ENCODE measurements around the gene SLC40A1.

Gene SLC40A1

DNA sequence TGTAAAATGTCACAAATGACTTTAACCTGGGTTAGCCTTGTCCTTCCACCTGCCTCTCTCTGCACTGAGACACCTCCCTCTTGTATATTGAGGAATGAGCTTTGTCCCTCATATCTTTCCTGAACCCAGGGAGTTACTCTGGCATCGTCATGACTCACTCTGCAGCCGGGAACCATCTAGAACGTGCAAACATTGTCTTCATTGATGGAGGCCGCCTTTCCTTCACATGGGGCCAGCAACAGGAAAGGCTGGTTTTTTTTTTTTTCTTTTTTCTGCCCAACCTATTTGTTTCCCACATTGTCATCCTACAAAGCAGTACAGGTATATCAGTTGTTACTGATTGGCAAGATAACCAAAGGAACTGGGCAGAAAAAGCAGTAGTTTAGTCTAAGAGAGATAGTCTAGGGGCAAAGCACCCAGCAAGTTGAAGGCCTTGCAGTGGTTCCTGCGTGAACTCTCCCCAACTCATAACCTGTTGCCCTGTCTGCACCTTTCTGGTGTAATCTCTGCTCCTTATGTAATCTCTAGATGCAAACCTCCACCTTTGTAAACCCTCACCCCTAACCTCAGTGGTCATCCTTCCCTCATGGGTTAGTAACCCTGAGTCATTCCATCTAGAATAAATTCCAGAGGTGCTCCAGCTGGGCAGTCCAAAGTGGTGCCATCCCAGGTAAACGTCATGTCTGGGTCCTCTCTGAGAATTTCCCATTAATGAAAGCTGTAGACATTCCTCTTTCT, 38.3 kb downstream of the SLC40A1 start:
- no peak overlapping the region for H3K27ac Mint-ChIP-seq
- H3K9me3 Mint-ChIP-seq = no peaks in the 10 kb centered on the region
- no peaks in the 10 kb centered on the region for H3K27me3 Mint-ChIP-seq
- no peak overlapping the region for H3K4me3 Mint-ChIP-seq
- no peaks in the 10 kb centered on the region for H3K4me1 Mint-ChIP-seq (ENCODE audit: low read depth)
- no peaks in the 10 kb centered on the region for H3K36me3 Mint-ChIP-seq (ENCODE audit: low read depth)

- Mint-ChIP-seq H3K4me3 (no peak overlapping the region), H3K27me3 (no peaks in the 10 kb centered on the region), H3K9me3 (no peaks in the 10 kb centered on the region), H3K36me3 (ENCODE audit: low read depth) (no peaks in the 10 kb centered on the region), H3K27ac (no peak overlapping the region), H3K4me1 (ENCODE audit: low read depth) (no peaks in the 10 kb centered on the region)
These were observed 39.0 kb downstream of the SLC40A1 start for GRCh38 chr2:189541591-189541990.

- H3K27me3 Mint-ChIP-seq = no peaks in the 10 kb centered on the region
- H3K9me3 Mint-ChIP-seq = no peaks in the 10 kb centered on the region
- H3K36me3 Mint-ChIP-seq (ENCODE audit: low read depth) = no peaks in the 10 kb centered on the region
- H3K4me1 Mint-ChIP-seq (ENCODE audit: low read depth) = no peaks in the 10 kb centered on the region
- H3K4me3 Mint-ChIP-seq = no peak overlapping the region
- H3K27ac Mint-ChIP-seq = no peak overlapping the region
These were observed 40.0 kb downstream of the SLC40A1 start for GRCh38 chr2:189540551-189540950.

DNA sequence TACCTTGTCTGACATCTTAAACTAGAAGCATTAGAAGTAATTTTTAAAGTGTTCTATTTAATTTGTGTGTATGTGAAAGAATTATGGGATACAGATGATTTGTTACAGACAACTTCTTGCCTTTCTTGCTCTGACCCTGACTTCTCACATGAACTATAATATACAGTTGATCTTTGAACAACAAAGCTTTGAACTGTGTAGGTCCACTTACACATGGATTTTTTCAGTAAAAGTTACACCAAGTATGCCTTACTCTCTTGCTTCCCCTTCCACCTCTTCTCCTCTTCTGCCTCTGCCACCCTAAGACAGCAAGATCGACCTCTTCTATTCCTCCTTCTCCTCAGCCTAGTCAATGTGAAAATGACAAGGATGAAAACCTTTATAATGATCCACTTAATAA, 42.2 kb downstream of the SLC40A1 start:
- H3K4me3 Mint-ChIP-seq = no peak overlapping the region
- H3K4me1 Mint-ChIP-seq (ENCODE audit: low read depth) = no peaks in the 10 kb centered on the region
- no peaks in the 10 kb centered on the region for H3K36me3 Mint-ChIP-seq (ENCODE audit: low read depth)
- H3K27me3 Mint-ChIP-seq = no peaks in the 10 kb centered on the region
- H3K9me3 Mint-ChIP-seq = no peaks in the 10 kb centered on the region
- H3K27ac Mint-ChIP-seq = no peak overlapping the region

GRCh38 chr2:189536830-189537229, 43.8 kb downstream of the SLC40A1 start:
- Mint-ChIP-seq H3K4me3 (no peak overlapping the region), H3K9me3 (no peaks in the 10 kb centered on the region), H3K27me3 (no peaks in the 10 kb centered on the region), H3K36me3 (ENCODE audit: low read depth) (no peaks in the 10 kb centered on the region), H3K4me1 (ENCODE audit: low read depth) (no peaks in the 10 kb centered on the region), H3K27ac (no peak overlapping the region)

DNA sequence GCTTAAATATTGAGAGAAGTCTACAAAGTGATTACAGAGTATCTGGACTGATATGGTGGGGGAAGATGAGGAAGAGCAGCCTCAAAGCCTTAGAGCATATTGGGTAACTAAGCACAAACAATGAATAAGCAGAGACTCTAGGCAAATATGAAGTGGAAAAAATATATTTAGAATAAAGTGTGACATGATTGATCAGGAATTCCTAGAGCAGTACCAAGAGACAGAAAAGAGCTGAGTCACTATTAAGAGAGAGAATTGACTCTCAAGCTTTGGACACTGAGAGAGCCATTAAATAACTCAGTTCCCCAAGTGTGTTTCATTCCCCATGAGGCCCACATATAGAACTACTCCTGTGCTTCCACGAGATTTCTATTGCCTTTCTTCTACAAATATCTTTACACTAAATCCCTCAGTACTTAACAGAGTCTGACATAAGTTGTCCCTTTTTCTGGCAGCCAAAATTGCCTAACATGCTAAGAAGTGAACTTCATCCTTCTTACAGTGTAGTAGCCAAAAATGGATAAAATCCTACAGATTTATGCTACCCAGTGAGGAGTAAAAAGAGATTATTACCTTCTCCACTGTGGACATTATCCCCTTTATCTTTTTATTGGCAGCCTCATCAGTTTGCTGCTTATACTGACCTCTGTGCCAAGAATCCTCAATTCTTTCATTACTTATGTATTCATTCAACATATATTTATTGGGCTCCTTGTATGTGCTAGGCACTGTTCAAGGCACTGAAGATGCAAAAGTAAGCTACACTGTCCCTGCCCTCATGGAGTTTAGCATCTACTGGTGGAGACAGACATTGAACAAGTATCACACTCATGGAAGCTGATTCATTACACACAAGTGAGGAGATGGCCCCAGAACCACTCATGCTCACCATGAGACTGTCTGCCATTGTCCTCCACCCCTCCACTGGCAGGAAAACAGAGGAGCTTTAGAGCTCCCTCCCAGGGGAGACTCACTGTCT, 45.4 kb downstream of the SLC40A1 start:
- no peaks in the 10 kb centered on the region for H3K9me3 Mint-ChIP-seq
- H3K4me1 Mint-ChIP-seq (ENCODE audit: low read depth) = no peaks in the 10 kb centered on the region
- H3K4me3 Mint-ChIP-seq = no peak overlapping the region
- no peaks in the 10 kb centered on the region for H3K36me3 Mint-ChIP-seq (ENCODE audit: low read depth)
- no peaks in the 10 kb centered on the region for H3K27me3 Mint-ChIP-seq
- no peak overlapping the region for H3K27ac Mint-ChIP-seq

GRCh38 chr2:189533288-189534035, 47.1 kb downstream of the SLC40A1 start:
- Mint-ChIP-seq H3K27ac (no peak overlapping the region), H3K4me3 (no peak overlapping the region), H3K9me3 (no peaks in the 10 kb centered on the region)

GRCh38 chr2:189530965-189531637, 49.5 kb downstream of the SLC40A1 start:
- Mint-ChIP-seq H3K9me3 (no peaks in the 10 kb centered on the region), H3K27ac (no peak overlapping the region), H3K36me3 (ENCODE audit: low read depth) (no peaks in the 10 kb centered on the region), H3K4me3 (no peak overlapping the region), H3K27me3 (no peaks in the 10 kb centered on the region), H3K4me1 (ENCODE audit: low read depth) (no peaks in the 10 kb centered on the region)

More at GRCh38 chr2:189533288-189534035, 47.1 kb downstream of the SLC40A1 start:
- Mint-ChIP-seq H3K27me3 (no peaks in the 10 kb centered on the region), H3K36me3 (ENCODE audit: low read depth) (no peaks in the 10 kb centered on the region), H3K4me1 (ENCODE audit: low read depth) (no peaks in the 10 kb centered on the region)

- no peaks in the 10 kb centered on the region for H3K36me3 Mint-ChIP-seq (ENCODE audit: low read depth)
- no peak overlapping the region for H3K27ac Mint-ChIP-seq
- no peaks in the 10 kb centered on the region for H3K4me1 Mint-ChIP-seq (ENCODE audit: low read depth)
- no peaks in the 10 kb centered on the region for H3K27me3 Mint-ChIP-seq
- H3K9me3 Mint-ChIP-seq = no peaks in the 10 kb centered on the region
- H3K4me3 Mint-ChIP-seq = no peak overlapping the region
These were observed 52.0 kb downstream of the SLC40A1 start for GRCh38 chr2:189528617-189529016.

DNA sequence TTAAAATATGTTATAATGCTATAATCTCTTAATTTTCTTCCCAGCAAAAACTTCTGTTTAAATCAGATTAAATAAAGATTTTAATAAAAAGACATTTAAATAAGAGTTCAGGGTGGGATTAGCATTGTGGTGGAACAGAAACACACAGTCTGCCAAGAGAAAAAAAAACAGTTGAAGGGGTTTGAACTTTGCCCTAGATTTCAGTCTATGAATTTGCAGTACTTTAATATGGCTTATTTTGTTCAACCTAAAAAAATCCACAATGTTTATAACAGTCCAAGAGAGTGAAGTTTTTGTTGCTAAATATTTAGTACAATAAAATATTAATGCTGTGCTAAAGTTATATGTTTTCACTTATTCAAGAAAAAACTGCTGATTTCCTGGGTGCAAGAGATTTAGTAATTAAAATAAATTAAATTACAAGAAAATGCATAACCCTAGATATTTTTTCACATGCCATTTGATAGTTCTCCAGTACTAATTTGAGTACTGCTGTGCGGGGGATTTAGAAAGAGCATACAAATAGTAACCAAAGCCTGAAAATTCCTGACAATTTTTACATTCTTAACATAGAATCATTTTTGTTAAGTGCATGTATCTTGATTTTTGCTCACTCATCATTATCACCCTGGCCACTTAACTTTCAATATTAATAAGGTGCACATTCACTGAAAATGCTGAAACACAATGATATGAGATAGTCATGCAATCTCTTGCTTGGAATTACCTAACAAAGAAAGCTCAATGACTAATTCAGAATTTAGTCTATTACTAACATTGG, 52.6 kb downstream of the SLC40A1 start:
- no peaks in the 10 kb centered on the region for H3K9me3 Mint-ChIP-seq
- no peaks in the 10 kb centered on the region for H3K4me1 Mint-ChIP-seq (ENCODE audit: low read depth)
- H3K27me3 Mint-ChIP-seq = no peaks in the 10 kb centered on the region
- no peak overlapping the region for H3K4me3 Mint-ChIP-seq
- H3K36me3 Mint-ChIP-seq (ENCODE audit: low read depth) = no peaks in the 10 kb centered on the region
- no peak overlapping the region for H3K27ac Mint-ChIP-seq

DNA sequence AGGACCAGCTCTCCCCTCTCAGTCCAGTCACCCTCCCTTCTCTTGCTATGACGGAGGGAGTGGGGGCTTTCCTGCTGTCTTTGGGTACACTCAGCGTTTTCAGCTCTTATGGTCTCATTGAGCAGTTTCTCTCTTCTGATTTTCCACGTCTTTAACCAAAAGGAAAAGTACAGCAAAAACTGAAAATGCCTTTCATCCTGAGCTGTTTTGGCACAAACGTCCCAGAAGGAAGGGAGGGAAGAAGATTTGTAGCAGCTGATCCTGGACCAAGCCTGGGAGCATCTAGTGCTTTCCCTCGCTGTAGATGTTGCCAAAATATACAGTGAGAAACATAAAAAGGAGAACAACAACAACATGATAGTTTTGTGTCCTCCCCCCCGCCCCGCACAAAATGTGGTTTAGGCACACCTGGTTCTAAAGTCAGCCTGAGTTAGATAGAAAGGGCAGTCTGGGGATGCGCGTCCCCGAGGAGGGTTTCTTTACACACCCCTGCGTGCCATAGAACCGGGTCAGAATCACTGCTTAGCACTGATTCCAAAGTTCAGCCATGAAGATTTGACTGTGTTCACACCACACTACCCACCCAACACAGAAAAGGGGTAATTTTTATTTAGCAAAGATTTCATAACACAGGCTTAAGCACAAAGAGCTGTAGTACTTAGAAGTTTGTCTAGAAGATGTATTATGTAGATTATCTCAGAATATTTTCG, 53.4 kb downstream of the SLC40A1 start:
- H3K27me3 Mint-ChIP-seq = no peaks in the 10 kb centered on the region
- no peaks in the 10 kb centered on the region for H3K4me1 Mint-ChIP-seq (ENCODE audit: low read depth)
- H3K27ac Mint-ChIP-seq = no peak overlapping the region
- no peaks in the 10 kb centered on the region for H3K9me3 Mint-ChIP-seq
- H3K4me3 Mint-ChIP-seq = no peak overlapping the region
- no peaks in the 10 kb centered on the region for H3K36me3 Mint-ChIP-seq (ENCODE audit: low read depth)

DNA sequence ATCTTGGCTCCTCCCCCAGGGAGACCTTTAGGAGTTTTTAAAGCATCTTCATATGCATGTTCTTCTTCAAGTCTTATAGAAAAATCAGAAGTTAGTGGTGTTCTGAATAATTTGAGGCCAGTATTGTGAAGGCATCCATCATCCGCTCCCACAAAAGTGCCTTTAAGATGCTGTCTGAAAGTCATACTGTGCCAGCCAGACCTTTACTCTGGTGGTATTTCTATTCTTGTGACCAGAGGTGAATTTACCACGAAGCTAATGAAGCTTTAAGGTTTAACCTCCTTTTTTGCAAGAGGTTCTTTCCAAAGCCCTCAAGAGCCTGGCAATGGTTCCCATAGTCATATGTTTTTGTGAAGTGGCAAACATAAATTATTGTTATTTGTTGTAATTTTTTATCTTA, 54.3 kb downstream of the SLC40A1 start:
- Mint-ChIP-seq H3K9me3 (no peaks in the 10 kb centered on the region), H3K27ac (no peak overlapping the region), H3K4me3 (no peak overlapping the region), H3K4me1 (ENCODE audit: low read depth) (no peaks in the 10 kb centered on the region), H3K27me3 (no peaks in the 10 kb centered on the region), H3K36me3 (ENCODE audit: low read depth) (no peaks in the 10 kb centered on the region)

GRCh38 chr2:189524746-189525145, 55.8 kb downstream of the SLC40A1 start:
- Mint-ChIP-seq H3K4me3 (no peak overlapping the region), H3K9me3 (no peaks in the 10 kb centered on the region), H3K36me3 (ENCODE audit: low read depth) (no peaks in the 10 kb centered on the region), H3K4me1 (ENCODE audit: low read depth) (no peaks in the 10 kb centered on the region), H3K27ac (no peak overlapping the region), H3K27me3 (no peaks in the 10 kb centered on the region)
